Prostate gland (tissue), 2 donors: ENCODE measurements around the gene PRRG4. TPM values are rescaled to one million over a fixed set of nuclear protein-coding genes. Genes with fewer than 3 reads are reported as not detected.

Experiments used
- DNase-seq: peaks from one replicate; pipeline ENCODE4 v3.0.0-alpha.2; 2019; ENCODE audit warnings: low spot score
- H3K27ac ChIP-seq, 2 donors: fragments of 200-600 bp; sonication (generic); 2 replicates each; pipeline ENCODE4 v1.5.1; 2017 to 2019
- H3K27me3 ChIP-seq: fragments of 200-600 bp; sonication (generic); replicated peaks from 2 replicates; pipeline ENCODE4 v1.5.1; 2019; ENCODE audit not compliant: insufficient read depth
- H3K36me3 ChIP-seq, 2 donors: fragments of 200-600 bp; sonication (generic); 1 replicate in 1 of 2; 2 replicates in 1 of 2; pipeline versions ENCODE4 v1.5.1 to v1.8.1; 2017 to 2019
- H3K4me1 ChIP-seq: fragments of 200-600 bp; sonication (generic); replicated peaks from 2 replicates; pipeline ENCODE4 v1.5.1; 2019
- H3K4me3 ChIP-seq, 2 donors: fragments of 200-600 bp; sonication (generic); 2 replicates each; pipeline ENCODE4 v1.5.1; 2017 to 2019
- H3K9me3 ChIP-seq: fragments of 200-600 bp; sonication (generic); 2 replicates; pipeline ENCODE4 v1.5.1; 2017
- CTCF ChIP-seq, 4 experiments: fragments of 200-600 bp in 2 of 4; fragments of 450-650 bp in 2 of 4; sonication (generic) in 2 of 4; IDR thresholded peaks; 1 replicate in 3 of 4; 2 replicates in 1 of 4; pipeline ENCODE4 v1.5.1; 2016 to 2019; ENCODE audit warnings: antibody characterized with exemption in 4 of 4, mild to moderate bottlenecking in 2 of 4, moderate library complexity in 2 of 4
- POLR2A ChIP-seq: fragments of 450-650 bp; IDR thresholded peaks from one replicate; pipeline ENCODE4 v1.6.1; 2016; ENCODE audit warnings: antibody characterized with exemption, mild to moderate bottlenecking
- POLR2AphosphoS5 ChIP-seq: sonication (generic); formaldehyde crosslinking; IDR thresholded peaks from one replicate; pipeline ENCODE4 v1.6.1; 2017; ENCODE audit warnings: antibody characterized with exemption
- WGBS: methylation state at CpG from one replicate; pipeline ENCODE4 v1.1.5; 2018; 5-methylcytosine and 5-hydroxymethylcytosine counted together
- intact Hi-C: fragments of 100-400 bp; cut with DNase I; formaldehyde crosslinking; loops from one replicate; pipeline ENCODE4 v1.14.2; 2022
- total RNA-seq, 2 donors: library from RNA; depleted of rRNA; stranded (reverse); fragments of >200 nt; gene quantifications; one replicate each; pipeline ENCODE4 v1.1.0, GENCODE V29; 2016

Gene PRRG4
- total RNA-seq, 2 donors from 2014 or later, result 5.2 to 21.7 TPM

- Histone ChIP-seq H3K27ac (no peak overlapping the region), H3K4me1 (no peaks in the 10 kb centered on the region), H3K4me3 (no peak overlapping the region), H3K9me3 (no peaks in the 10 kb centered on the region), H3K27me3 (no peaks in the 10 kb centered on the region), H3K36me3 (no peaks in the 10 kb centered on the region)
- intact Hi-C loops, result no loop called here
- 50% methylated on average over 2 of the region's 2 CpGs for WGBS
- no peak for TF ChIP-seq CTCF (IDR thresholded peaks at IDR 0.05)
- no peak for TF ChIP-seq POLR2A
- no peak for TF ChIP-seq POLR2AphosphoS5
- DNase-seq, result no peak
Observed at GRCh38 chr11:32870676-32871075, 40.9 kb downstream of the PRRG4 start.

GRCh38 chr11:32874132-32874531 lies 44.4 kb downstream of the PRRG4 start:
- no peak for TF ChIP-seq POLR2AphosphoS5
- TF ChIP-seq POLR2A, result no peak
- no peak for TF ChIP-seq CTCF (IDR thresholded peaks at IDR 0.05)
- intact Hi-C loops, result no loop called here
- no peak overlapping the region for H3K27ac ChIP-seq
- H3K27me3 ChIP-seq, result no peaks in the 10 kb centered on the region
- H3K4me1 ChIP-seq, result no peaks in the 10 kb centered on the region
- no peak overlapping the region for H3K4me3 ChIP-seq
- no peaks in the 10 kb centered on the region for H3K9me3 ChIP-seq
- no peak for DNase-seq
- no peaks in the 10 kb centered on the region for H3K36me3 ChIP-seq

DNA sequence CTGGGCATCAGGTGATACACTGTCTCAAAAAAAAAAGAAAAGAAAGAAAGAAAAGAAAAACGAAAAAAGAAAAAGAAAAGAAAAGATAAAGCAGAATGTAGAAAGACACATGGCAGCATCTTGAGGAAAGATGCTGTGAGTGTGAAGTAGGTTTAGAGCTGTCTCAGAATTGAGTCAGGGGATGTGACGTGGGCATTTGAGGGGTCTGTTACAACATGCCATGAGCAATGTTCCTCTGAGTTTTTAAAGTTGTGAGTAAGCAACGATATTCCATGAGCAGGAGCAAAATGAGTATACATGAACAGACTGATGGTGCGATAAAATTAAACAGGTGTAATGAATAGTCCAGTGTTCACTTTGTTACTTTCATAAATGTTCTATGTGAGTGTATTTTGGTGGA lies 51.6 kb downstream of the PRRG4 start:
- no peaks in the 10 kb centered on the region for H3K9me3 ChIP-seq
- DNase-seq, result no peak
- no peak overlapping the region for H3K27ac ChIP-seq
- H3K36me3 ChIP-seq, result no peaks in the 10 kb centered on the region
- TF ChIP-seq POLR2A (no peak), CTCF (IDR thresholded peaks at IDR 0.05) (no peak), POLR2AphosphoS5 (no peak)
- H3K4me3 ChIP-seq, result no peak overlapping the region
- H3K4me1 ChIP-seq, result no peaks in the 10 kb centered on the region
- 50% methylated on average over 4 of the region's 4 CpGs for WGBS
- H3K27me3 ChIP-seq, result no peaks in the 10 kb centered on the region
- intact Hi-C loops, result no loop called here

DNA sequence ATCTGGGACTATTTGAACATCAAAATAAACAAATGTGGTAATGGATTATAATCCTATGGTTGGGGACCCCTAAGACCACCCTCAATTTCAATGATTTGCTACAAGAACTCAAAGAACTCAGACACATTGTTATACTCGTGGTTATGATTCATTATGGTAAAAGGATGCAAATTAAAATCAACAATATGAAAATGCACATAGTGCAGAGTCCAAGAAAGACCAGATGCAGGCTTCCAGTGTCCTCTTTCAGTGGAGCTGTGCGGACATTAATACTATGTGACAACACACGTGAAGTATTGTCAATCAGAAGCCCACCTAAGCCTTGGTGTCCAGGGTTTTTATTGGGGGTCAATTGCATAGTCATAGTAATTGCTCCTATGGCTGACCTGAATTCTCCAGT lies 53.7 kb downstream of the PRRG4 start:
- intact Hi-C loops, result no loop called here
- Histone ChIP-seq H3K4me3 (no peak overlapping the region), H3K27me3 (no peaks in the 10 kb centered on the region), H3K4me1 (no peaks in the 10 kb centered on the region), H3K27ac (no peak overlapping the region), H3K36me3 (no peaks in the 10 kb centered on the region), H3K9me3 (no peaks in the 10 kb centered on the region)
- TF ChIP-seq POLR2AphosphoS5, result no peak
- no peak for TF ChIP-seq POLR2A
- no peak for TF ChIP-seq CTCF (IDR thresholded peaks at IDR 0.05)
- DNase-seq, result no peak
- 89% methylated on average over 3 of the region's 3 CpGs for WGBS

DNA sequence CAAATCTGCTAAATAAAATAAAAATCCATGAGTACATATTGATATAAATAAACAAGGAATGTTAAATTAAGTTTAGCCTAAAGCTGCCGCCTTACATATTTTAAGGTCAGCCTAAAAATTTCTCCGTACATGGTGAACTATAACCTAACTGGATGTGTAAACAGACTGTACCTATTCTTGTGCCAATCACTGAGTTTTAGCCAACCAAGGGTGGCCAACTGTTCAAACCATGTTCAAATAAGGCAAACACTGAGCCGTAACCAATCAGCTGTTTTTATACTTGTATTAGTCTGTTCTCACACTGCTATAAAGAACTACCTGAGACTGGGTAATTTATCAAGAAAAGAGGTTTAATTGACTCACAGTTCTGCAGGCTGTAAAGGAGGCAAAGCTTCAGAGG lies 54.3 kb downstream of the PRRG4 start:
- Histone ChIP-seq H3K27me3 (no peaks in the 10 kb centered on the region), H3K4me1 (no peaks in the 10 kb centered on the region), H3K9me3 (no peaks in the 10 kb centered on the region), H3K27ac (no peak overlapping the region), H3K4me3 (no peak overlapping the region), H3K36me3 (no peaks in the 10 kb centered on the region)
- intact Hi-C loops, result no loop called here
- 93% methylated on average over 3 of the region's 3 CpGs for WGBS
- DNase-seq, result no peak
- no peak for TF ChIP-seq CTCF (IDR thresholded peaks at IDR 0.05)
- TF ChIP-seq POLR2AphosphoS5, result no peak
- no peak for TF ChIP-seq POLR2A
